MM.1S (cell line): ENCODE data around the gene BAG1.

Experiments
- CTCF ChIP-seq: fragments of 300-600 bp; sonication (generic); IDR thresholded peaks from 2 replicates; pipeline ENCODE4 v1.5.1; 2016; ENCODE audit warnings: antibody characterized with exemption, low read length, mixed read lengths
- EZH2 ChIP-seq: fragments of 300-600 bp; sonication (generic); optimal IDR thresholded peaks from 2 replicates; pipeline ENCODE3; 2017; ENCODE audit warnings: low read depth, mild to moderate bottlenecking, antibody characterized with exemption, low read length, mixed read lengths

- TF ChIP-seq EZH2 (no peak), CTCF (no peak)
These were observed 15.9 kb downstream of the BAG1 start for GRCh38 chr9:33248606-33249005.
